Measurements from ENCODE around the gene MYOG.

MYOG gene

GRCh38 chr1:203046984-203047630 is 38.7 kb downstream of the MYOG start:
- CTCF ChIA-PET, result interaction anchor here (1.2 to 1.9 kb wide), 2 partner anchors 7 to 221 kb away, joined by 3 to 6 read pairs; no protein-coding TSS in a partner anchor
- Mint-ChIP-seq H3K27me3 (peaks cover 9% of the 10 kb centered on the region), H3K4me3 (no peak overlapping the region), H3K9me3 (no peaks in the 10 kb centered on the region), H3K4me1 (no peaks in the 10 kb centered on the region), H3K36me3 (peaks cover 11% of the 10 kb centered on the region), H3K27ac (no peak overlapping the region)
- no peak for DNase-seq

GRCh38 chr1:203045821-203046594 is 39.8 kb downstream of the MYOG start:
- H3K27me3 Mint-ChIP-seq, result peaks cover 2% of the 10 kb centered on the region
- DNase-seq, result no peak
- H3K36me3 Mint-ChIP-seq, result peaks cover 12% of the 10 kb centered on the region
- H3K27ac Mint-ChIP-seq, result no peak overlapping the region
- no peaks in the 10 kb centered on the region for H3K4me1 Mint-ChIP-seq
- H3K9me3 Mint-ChIP-seq, result no peaks in the 10 kb centered on the region
- no peak overlapping the region for H3K4me3 Mint-ChIP-seq
- CTCF ChIA-PET, result interaction anchor here (0.6 to 1.3 kb wide), 2 partner anchors 39 to 170 kb away, joined by 3 to 5 read pairs; no protein-coding TSS in a partner anchor

- peaks cover 12% of the 10 kb centered on the region for H3K36me3 Mint-ChIP-seq
- DNase-seq, result no peak
- CTCF ChIA-PET, result interaction anchor here (1.3 kb wide), 1 partner anchor 39 kb away, joined by 5 read pairs; no protein-coding TSS in a partner anchor
- H3K4me3 Mint-ChIP-seq, result no peak overlapping the region
- no peaks in the 10 kb centered on the region for H3K4me1 Mint-ChIP-seq
- no peaks in the 10 kb centered on the region for H3K9me3 Mint-ChIP-seq
- H3K27me3 Mint-ChIP-seq, result no peaks in the 10 kb centered on the region
- no peak overlapping the region for H3K27ac Mint-ChIP-seq
Measured at GRCh38 chr1:203045336-203045735, 40.5 kb downstream of the MYOG start.

GRCh38 chr1:203044546-203045250 is 41.1 kb downstream of the MYOG start:
- CTCF ChIA-PET, result interaction anchor here (1.3 kb wide), 1 partner anchor 40 kb away, joined by 5 read pairs; no protein-coding TSS in a partner anchor
- Mint-ChIP-seq H3K4me3 (no peak overlapping the region), H3K27ac (no peak overlapping the region), H3K9me3 (no peaks in the 10 kb centered on the region), H3K4me1 (no peaks in the 10 kb centered on the region), H3K36me3 (peaks cover 12% of the 10 kb centered on the region), H3K27me3 (no peaks in the 10 kb centered on the region)
- no peak for DNase-seq

GRCh38 chr1:203043830-203044545 is 41.8 kb downstream of the MYOG start:
- Mint-ChIP-seq H3K27me3 (no peaks in the 10 kb centered on the region), H3K4me3 (no peak overlapping the region), H3K36me3 (peaks cover 16% of the 10 kb centered on the region), H3K27ac (no peak overlapping the region), H3K9me3 (no peaks in the 10 kb centered on the region), H3K4me1 (peaks cover 3% of the 10 kb centered on the region)
- CTCF ChIA-PET, result interaction anchor here (6.1 kb wide), 1 partner anchor 174 kb away, joined by 122 read pairs; no protein-coding TSS in a partner anchor
- no peak for DNase-seq

GRCh38 chr1:203041351-203041932 is 44.4 kb downstream of the MYOG start:
- Mint-ChIP-seq H3K27ac (no peak overlapping the region), H3K9me3 (no peaks in the 10 kb centered on the region), H3K36me3 (peaks cover 10% of the 10 kb centered on the region), H3K27me3 (peaks cover 11% of the 10 kb centered on the region), H3K4me3 (no peak overlapping the region), H3K4me1 (peaks cover 9% of the 10 kb centered on the region)
- DNase-seq, result no peak
- CTCF ChIA-PET, result interaction anchor here (1.3 to 6.1 kb wide), 8 partner anchors 13 to 228 kb away, joined by 4 to 122 read pairs (median 46); partner anchors contain the start of gene PPFIA4

GRCh38 chr1:203040513-203041275 is 45.1 kb downstream of the MYOG start:
- peaks cover 9% of the 10 kb centered on the region for H3K4me1 Mint-ChIP-seq
- H3K9me3 Mint-ChIP-seq, result no peaks in the 10 kb centered on the region
- H3K4me3 Mint-ChIP-seq, result no peak overlapping the region
- peaks cover 10% of the 10 kb centered on the region for H3K36me3 Mint-ChIP-seq
- DNase-seq, result no peak
- H3K27me3 Mint-ChIP-seq, result peaks cover 13% of the 10 kb centered on the region
- CTCF ChIA-PET, result interaction anchor here (0.9 to 6.1 kb wide), 15 partner anchors 8 to 426 kb away, joined by 3 to 122 read pairs (median 10); partner anchors contain the start of gene PPFIA4
- no peak overlapping the region for H3K27ac Mint-ChIP-seq

GRCh38 chr1:203039609-203040512 is 46.0 kb downstream of the MYOG start:
- Mint-ChIP-seq H3K4me1 (peaks cover 9% of the 10 kb centered on the region), H3K27me3 (peaks cover 16% of the 10 kb centered on the region), H3K9me3 (no peaks in the 10 kb centered on the region), H3K4me3 (no peak overlapping the region), H3K36me3 (peaks cover 9% of the 10 kb centered on the region), H3K27ac (no peak overlapping the region)
- CTCF ChIA-PET, result interaction anchor here (0.7 to 6.1 kb wide), 29 partner anchors 8 to 426 kb away, joined by 3 to 122 read pairs (median 4); partner anchors contain the start of genes MYBPH, PPFIA4 and TMEM183A
- no peak for DNase-seq

GRCh38 chr1:203038891-203039608 is 46.8 kb downstream of the MYOG start:
- CTCF ChIA-PET, result interaction anchor here (0.7 to 6.1 kb wide), 25 partner anchors 9 to 303 kb away, joined by 3 to 122 read pairs (median 5); partner anchors contain the start of genes MYBPH, PPFIA4 and TMEM183A
- no peaks in the 10 kb centered on the region for H3K9me3 Mint-ChIP-seq
- H3K4me1 Mint-ChIP-seq, result peaks cover 9% of the 10 kb centered on the region
- no peak overlapping the region for H3K27ac Mint-ChIP-seq
- DNase-seq, result peak; percentile 77
- peaks cover 16% of the 10 kb centered on the region for H3K27me3 Mint-ChIP-seq
- H3K4me3 Mint-ChIP-seq, result no peak overlapping the region
- H3K36me3 Mint-ChIP-seq, result peaks cover 8% of the 10 kb centered on the region

GRCh38 chr1:203038217-203038741 is 47.5 kb downstream of the MYOG start:
- peak overlapping the region; percentile 52 for H3K27ac Mint-ChIP-seq
- H3K27me3 Mint-ChIP-seq, result peaks cover 16% of the 10 kb centered on the region
- no peaks in the 10 kb centered on the region for H3K9me3 Mint-ChIP-seq
- H3K4me1 Mint-ChIP-seq, result peaks cover 9% of the 10 kb centered on the region
- no peak overlapping the region for H3K4me3 Mint-ChIP-seq
- peaks cover 8% of the 10 kb centered on the region for H3K36me3 Mint-ChIP-seq
- DNase-seq, result no peak
- CTCF ChIA-PET, result interaction anchor here (1.0 to 6.1 kb wide), 11 partner anchors 10 to 231 kb away, joined by 3 to 122 read pairs (median 26); partner anchors contain the start of genes PPFIA4 and TMEM183A

All from activated naive CD4-positive, alpha-beta T cell treated with anti-CD3 and anti-CD28 coated beads, Interleukin-2, amount 10 ng/mL, durations not matched to agents 7 days and 5 days (primary cell).